Heart right ventricle (tissue), 16 donors: ENCODE results near the gene CDH12. TPM values are rescaled to one million over a fixed set of nuclear protein-coding genes. Genes with fewer than 3 reads are reported as not detected.

Experiments used
- ATAC-seq, 8 donors: fragments of 200-7000 bp; cut with Tn5 transposase; one replicate each; pipeline ENCODE4 v1.9.1; 2020; ENCODE audit warnings: mild to moderate bottlenecking in 8 of 8, moderate library complexity in 8 of 8, moderate number of reproducible peaks in 1 of 8
- DNase-seq, 2 donors: peaks; one replicate each; pipeline ENCODE4 v3.0.0-alpha.2; 2020
- H3K27ac ChIP-seq, 10 donors: fragments of 200-600 bp; sonication (generic) in 2 of 10; one replicate each; pipeline versions ENCODE4 v1.5.0 to v1.8.0; 2020 to 2022; ENCODE audit warnings: mild to moderate bottlenecking in 3 of 10
- H3K27me3 ChIP-seq, 7 donors: fragments of 200-600 bp; one replicate each; pipeline ENCODE4 v1.8.0; 2021 to 2022; ENCODE audit warnings: mild to moderate bottlenecking in 2 of 7
- H3K36me3 ChIP-seq, 9 donors: fragments of 200-600 bp; sonication (generic) in 1 of 9; one replicate each; pipeline versions ENCODE4 v1.5.0 to v1.8.0; 2020 to 2022; ENCODE audit warnings: mild to moderate bottlenecking in 2 of 9
- H3K4me1 ChIP-seq, 9 donors: fragments of 200-600 bp; sonication (generic) in 1 of 9; one replicate each; pipeline versions ENCODE4 v1.5.0 to v1.8.0; 2020 to 2022; ENCODE audit warnings: mild to moderate bottlenecking in 4 of 9
- H3K4me3 ChIP-seq, 10 donors: fragments of 200-600 bp; sonication (generic) in 2 of 10; one replicate each; pipeline versions ENCODE4 v1.5.0 to v1.8.0; 2020 to 2022; ENCODE audit warnings: mild to moderate bottlenecking in 7 of 10, moderate library complexity in 2 of 10
- H3K9me3 ChIP-seq, 11 donors: fragments of 200-600 bp in 10 of 11; sonication (generic) in 2 of 11; one replicate each; pipeline versions ENCODE4 v1.5.0 to v1.8.0; 2013 to 2022; ENCODE audit warnings: mild to moderate bottlenecking in 2 of 11, control low read depth in 1 of 11, moderate library complexity in 1 of 11
- WGBS, 2 donors: extraction: QIAGEN DNeasy Blood & Tissue Kit; methylation state at CpG; one replicate each; pipeline ENCODE4 v1.1.7; 2013; ENCODE audit warnings: inconsistent platforms in 1 of 2; 5-methylcytosine and 5-hydroxymethylcytosine counted together
- intact Hi-C, 10 donors: fragments of 100-400 bp; cut with DNase I; formaldehyde crosslinking; loops; one replicate each; pipeline versions ENCODE4 v1.11.1 to v1.14.2; 2022
- polyA plus RNA-seq, 2 donors: library from polyadenylated mRNA; stranded (reverse); fragments of 200-250 nt; gene quantifications; one replicate each; pipeline ENCODE4 v1.2.3, GENCODE V29; 2013
- total RNA-seq, 10 donors: library from RNA; stranded (reverse); fragmentation: NEBNext Ultra II Directional in 3 of 10; extraction: Animal tissue kit (Norgen Biotek cat#: 25700) in 3 of 10; gene quantifications; one replicate each; pipeline versions ENCODE4 v1.2.1 to v1.2.4, GENCODE V29; 2021 to 2023
- TF ChIP-seq, protein P1 (sequence below), 9 donors: fragments of 200-600 bp; sonication (generic) in 2 of 9; IDR thresholded peaks; one replicate each; pipeline versions ENCODE4 v1.5.0 to v1.8.0; 2021 to 2022; ENCODE audit warnings: antibody characterized with exemption in 9 of 9, mild to moderate bottlenecking in 5 of 9, moderate library complexity in 1 of 9
- donor health status: Arrhythmogenic right ventricular cardiomyopathy.
- donor health status: ischemic (EF 13 %, LVEDD 7.1; RV severe dilation, severe dysfunction).
- donor health status: healthy with polysubstance abuse.
- donor health status: DM: no; HTN: yes; CAD: no.
- donor health status: DM: no; HTN: no; CAD: no.
- donor health status: ischemic (EF 25% LVEDD 6.9; RV normal size, moderate dysfunction).
- donor health status: ischemic (EF 25% LVEDD 5.7; RV mildly dilated, moderate dysfunction).
- donor health status: healthy.
- donor health status: DM: yes; HTN: yes; CAD: no.
- donor health status: Ischemic cardiomyopathy.
- donor health status: ischemic (EF 35%, LVEDD 5.7; RV mildly dilated, moderate dysfunction).
- donor health status: nonischemic (EF 11% LVEDD 7.7; RV severe dilation, severe dysfunction).
- donor health status: DM: yes; HTN: yes; CAD: no.
- donor health status: PGD.
- donor health status: ischemic (EF 29% LVEDD 5.4; RV normal size, mild dysfunction).
- donor health status: nonischemic (EF 23%, LVEDD 6.1; RV moderate dilation, normal function).

CDH12 gene
- total and polyA plus RNA-seq, 12 donors: not detected

DNA sequence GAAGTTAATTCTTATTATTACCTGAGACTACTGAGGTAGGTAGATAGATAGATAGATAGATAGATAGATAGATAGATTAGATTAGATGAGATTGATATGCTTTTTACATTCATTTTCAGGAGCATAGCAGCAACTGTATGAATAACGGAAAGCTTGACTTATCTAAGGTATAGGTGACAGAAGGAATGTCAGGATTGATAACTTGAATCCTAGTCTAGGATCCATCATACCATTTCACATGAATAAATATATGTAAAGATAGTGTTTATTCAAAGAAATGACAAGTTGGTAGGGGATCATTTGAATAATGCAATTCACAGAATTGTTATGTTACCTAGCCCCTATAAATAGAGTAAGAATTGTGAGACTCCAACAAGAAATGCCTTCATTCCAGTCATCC, 1008.2 kb downstream of the CDH12 start:
- no peak overlapping the region for H3K27ac ChIP-seq
- no peaks in the 10 kb centered on the region for H3K4me1 ChIP-seq
- ATAC-seq: no peak
- TF ChIP-seq, protein P1, sequence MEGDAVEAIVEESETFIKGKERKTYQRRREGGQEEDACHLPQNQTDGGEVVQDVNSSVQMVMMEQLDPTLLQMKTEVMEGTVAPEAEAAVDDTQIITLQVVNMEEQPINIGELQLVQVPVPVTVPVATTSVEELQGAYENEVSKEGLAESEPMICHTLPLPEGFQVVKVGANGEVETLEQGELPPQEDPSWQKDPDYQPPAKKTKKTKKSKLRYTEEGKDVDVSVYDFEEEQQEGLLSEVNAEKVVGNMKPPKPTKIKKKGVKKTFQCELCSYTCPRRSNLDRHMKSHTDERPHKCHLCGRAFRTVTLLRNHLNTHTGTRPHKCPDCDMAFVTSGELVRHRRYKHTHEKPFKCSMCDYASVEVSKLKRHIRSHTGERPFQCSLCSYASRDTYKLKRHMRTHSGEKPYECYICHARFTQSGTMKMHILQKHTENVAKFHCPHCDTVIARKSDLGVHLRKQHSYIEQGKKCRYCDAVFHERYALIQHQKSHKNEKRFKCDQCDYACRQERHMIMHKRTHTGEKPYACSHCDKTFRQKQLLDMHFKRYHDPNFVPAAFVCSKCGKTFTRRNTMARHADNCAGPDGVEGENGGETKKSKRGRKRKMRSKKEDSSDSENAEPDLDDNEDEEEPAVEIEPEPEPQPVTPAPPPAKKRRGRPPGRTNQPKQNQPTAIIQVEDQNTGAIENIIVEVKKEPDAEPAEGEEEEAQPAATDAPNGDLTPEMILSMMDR (IDR thresholded peaks at IDR 0.05): no peak
- H3K4me3 ChIP-seq: no peak overlapping the region
- intact Hi-C loops: no loop called here
- no peak for DNase-seq
- H3K27me3 ChIP-seq: no peaks in the 10 kb centered on the region
- 80 to 85% methylated on average over 1 of the region's 1 CpG for WGBS, 2 donors
- no peaks in the 10 kb centered on the region for H3K36me3 ChIP-seq
- peaks cover 0 to 5% (median 0%) of the 10 kb centered on the region in 11 donors for H3K9me3 ChIP-seq

DNA sequence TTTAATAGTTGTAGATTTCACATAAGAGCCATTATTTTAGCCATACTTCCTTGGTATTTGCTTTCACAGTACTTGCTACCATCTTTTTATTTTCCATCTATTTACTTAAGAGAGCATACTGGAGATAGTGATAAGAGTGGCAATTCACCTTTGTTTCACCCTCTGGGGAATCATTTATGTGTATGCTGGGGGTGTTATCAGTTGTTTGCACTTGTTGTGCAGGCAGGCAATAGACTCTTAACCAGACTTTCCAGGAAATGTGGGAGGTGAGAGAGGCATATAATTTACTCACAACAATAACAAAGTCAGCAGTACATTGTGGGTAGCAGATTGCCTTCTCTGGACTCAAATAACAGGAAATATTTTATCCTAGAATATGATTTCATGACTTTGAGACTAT, 1018.3 kb downstream of the CDH12 start:
- Histone ChIP-seq H3K4me1 (no peaks in the 10 kb centered on the region), H3K36me3 (no peaks in the 10 kb centered on the region), H3K4me3 (no peak overlapping the region), H3K27me3 (no peaks in the 10 kb centered on the region), H3K27ac (no peak overlapping the region), H3K9me3 (peaks cover 0 to 13% (median 0%) of the 10 kb centered on the region in 11 donors)
- no peak for DNase-seq
- ATAC-seq: no peak
- intact Hi-C loops: no loop called here
- TF ChIP-seq, protein P1 (IDR thresholded peaks at IDR 0.05): no peak

DNA sequence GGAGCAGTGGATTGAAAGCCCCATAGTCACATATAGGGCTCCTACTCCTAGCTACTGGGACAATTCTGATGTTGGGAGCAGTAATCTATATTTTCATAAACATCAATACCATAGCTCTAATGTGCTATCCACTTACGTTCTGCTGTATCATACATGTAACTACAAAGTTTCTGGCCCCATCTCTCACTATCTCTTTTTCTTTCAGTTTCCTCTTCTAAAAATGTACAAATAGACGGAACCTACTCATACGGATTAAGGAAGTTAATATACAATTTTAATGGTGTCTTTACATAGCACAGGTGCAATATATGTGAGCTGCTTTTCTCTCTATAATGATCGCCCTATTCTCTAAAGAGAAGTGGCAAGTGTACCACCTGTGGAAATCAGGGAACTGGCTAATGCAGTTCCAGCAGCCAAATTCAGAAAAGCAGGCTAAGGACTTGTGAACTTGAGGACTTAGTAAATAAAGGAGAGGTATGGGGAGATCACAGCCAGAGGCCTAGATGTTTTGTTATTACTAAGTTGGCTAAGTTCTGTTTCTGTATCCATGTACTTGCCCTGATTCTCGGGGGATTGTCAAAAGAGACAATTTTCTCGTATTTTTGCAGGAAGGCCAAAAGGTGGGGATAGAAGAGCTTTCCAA, 1021.9 kb downstream of the CDH12 start:
- TF ChIP-seq, protein P1 (IDR thresholded peaks at IDR 0.05): no peak

DNA sequence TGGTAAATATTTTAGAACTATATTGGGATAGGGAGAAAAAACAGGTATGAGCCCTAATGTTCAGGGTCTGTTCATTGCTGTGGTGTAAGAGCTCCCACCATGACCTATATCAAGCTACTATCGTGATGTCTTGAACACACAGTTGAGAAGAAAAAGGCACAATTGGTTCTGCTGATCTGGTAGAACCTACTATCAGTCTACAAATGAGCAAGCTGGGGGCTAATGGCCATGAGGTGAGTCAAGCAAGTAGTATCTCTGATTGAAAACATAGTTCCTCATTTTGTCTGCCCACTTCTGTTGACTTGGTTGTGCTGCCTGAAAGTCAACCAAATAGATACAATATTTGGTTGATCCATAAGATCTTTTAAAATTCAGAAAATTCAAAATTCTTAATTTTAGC, 1026.3 kb downstream of the CDH12 start:
- Histone ChIP-seq H3K36me3 (no peaks in the 10 kb centered on the region), H3K9me3 (no peaks in the 10 kb centered on the region), H3K27me3 (no peaks in the 10 kb centered on the region), H3K4me3 (no peak overlapping the region), H3K4me1 (no peaks in the 10 kb centered on the region), H3K27ac (no peak overlapping the region)
- ATAC-seq (no peak), DNase-seq (no peak)
- TF ChIP-seq, protein P1 (IDR thresholded peaks at IDR 0.05): no peak
- WGBS, 2 donors: 81 to 90% methylated on average over 1 of the region's 1 CpG
- intact Hi-C loops: no loop called here

More for the DNA sequence above, 1021.9 kb downstream of the CDH12 start:
- DNase-seq (no peak), ATAC-seq (no peak)
- Histone ChIP-seq H3K27ac (no peak overlapping the region), H3K4me1 (no peaks in the 10 kb centered on the region), H3K4me3 (no peak overlapping the region), H3K27me3 (no peaks in the 10 kb centered on the region), H3K36me3 (no peaks in the 10 kb centered on the region), H3K9me3 (no peaks in the 10 kb centered on the region)
- WGBS, 2 donors: 81 to 89% methylated on average over 6 of the region's 6 CpGs
- intact Hi-C loops: no loop called here
